ENCODE results near the gene APOBR. TPM values are rescaled to one million over a fixed set of nuclear protein-coding genes. Genes with fewer than 3 reads are reported as not detected.
"Not testable (repeated sequence)": the region's sequence is repeated elsewhere in the genome, so short reads cannot be mapped to it uniquely, and the experiment has no call there.

APOBR gene, protein sequence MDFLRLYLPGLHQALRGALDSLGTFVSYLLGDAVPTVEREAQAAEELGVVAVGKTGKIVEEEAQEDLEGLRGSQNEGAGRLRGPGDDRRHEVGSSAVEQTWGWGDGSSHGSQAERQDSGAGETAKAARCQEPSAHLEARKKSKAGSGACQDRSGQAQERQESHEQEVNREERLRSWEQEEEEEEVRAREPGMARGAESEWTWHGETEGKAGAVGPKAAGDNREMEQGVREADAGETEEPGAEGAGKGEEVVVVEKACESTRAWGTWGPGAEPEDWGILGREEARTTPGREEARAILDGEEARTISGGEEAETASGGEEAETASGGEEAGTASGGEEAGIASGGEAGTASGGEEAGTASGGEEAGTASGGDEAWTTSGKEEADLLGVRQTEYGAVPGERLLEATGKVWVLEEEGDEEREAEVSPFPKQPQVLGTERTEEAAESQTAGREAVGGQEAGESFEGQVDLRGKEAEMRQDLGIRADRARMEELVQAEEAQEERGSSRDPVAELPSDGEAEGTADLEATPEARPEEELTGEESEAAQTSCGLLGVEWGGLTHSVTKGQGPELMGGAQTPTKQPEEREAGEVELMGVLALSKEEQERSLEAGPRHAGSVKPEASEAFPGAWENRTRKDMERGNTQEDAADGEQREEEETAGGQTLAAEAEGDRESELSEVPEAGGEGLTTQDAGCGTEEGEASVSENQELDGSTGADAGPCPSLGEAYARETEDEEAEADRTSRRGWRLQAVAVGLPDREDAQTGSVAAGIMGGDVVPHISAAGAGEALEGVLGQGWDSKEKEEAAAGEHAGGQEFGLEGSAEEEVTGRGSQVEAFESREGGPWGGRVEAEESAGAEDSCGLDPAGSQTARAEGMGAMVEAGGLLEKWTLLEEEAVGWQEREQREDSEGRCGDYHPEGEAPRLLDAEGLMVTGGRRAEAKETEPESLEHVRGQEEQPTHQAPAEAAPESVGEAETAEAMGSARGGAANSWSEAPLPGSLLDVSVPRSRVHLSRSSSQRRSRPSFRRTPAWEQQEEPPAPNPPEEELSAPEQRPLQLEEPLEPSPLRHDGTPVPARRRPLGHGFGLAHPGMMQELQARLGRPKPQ
- polyA plus RNA-seq (ENCODE audit: insufficient read length in 3 of 3): under 1 TPM; 0.48 to 0.92 (median 0.83) TPM
- long read RNA-seq, donor 1: 0 reads
- long read RNA-seq, donor 2: 0 reads
- long read RNA-seq, donor 3: 0 reads
- long read RNA-seq, donor 4: 0 reads
- long read RNA-seq, donor 5: 0 reads
- long read RNA-seq, donor 6: 0 reads
- long read RNA-seq, donor 7: 0 reads
- long read RNA-seq, donor 8: 0 reads
- long read RNA-seq, donor 9: 0 reads
- long read RNA-seq, donor 10: 0 reads
- long read RNA-seq, donor 11: 0 reads
- long read RNA-seq, donor 12: 0 reads
- long read RNA-seq, donor 13: 0 reads
- long read RNA-seq, donor 14: 0 reads
- long read RNA-seq, donor 15: 0 reads
- long read RNA-seq, donor 16: 0 reads

DNA sequence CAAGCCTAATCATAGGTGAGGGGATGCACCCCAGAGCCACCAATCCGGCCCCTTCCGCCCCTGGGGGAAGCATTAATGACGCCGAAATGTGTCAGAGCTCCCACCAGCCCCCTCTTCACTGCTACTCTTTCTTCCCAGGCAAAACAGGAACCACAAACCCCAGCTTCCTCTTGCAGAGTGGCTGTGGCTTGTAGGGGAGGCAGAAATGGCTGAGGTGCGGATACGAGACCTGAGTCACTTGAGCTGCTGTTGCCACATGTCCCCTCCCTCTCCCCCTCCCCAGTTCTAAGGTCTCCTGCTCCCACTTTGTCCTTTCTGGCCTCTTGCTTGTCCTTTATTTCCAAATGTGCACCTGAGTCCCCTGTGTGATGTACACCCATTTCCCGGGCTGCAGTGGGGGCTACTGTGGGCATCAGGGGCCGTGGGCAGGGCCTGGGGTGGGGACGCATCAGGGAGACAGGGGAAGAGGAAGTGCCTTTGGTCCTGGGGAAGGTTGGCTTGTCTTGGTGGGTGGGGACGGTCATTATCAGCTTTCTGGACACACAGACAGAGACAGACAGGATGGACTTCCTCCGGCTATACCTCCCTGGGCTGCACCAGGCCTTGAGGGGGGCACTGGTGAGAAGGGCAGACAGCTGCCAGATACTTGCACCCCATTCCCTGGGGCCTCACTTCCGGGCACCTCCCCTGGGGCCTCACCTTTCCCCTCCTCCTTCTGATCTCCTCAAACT lies at the start of gene APOBR:
Gene APOBR, plus strand, starts transcription at position 523 of the 731 bp plus-strand sequence. Its CDS starts 39 bp downstream, at position 562.
- DNase-seq (ENCODE audit: extremely low read depth in 1 of 11, low read depth in 9 of 11, low spot score in 4 of 11): no peak

DNA sequence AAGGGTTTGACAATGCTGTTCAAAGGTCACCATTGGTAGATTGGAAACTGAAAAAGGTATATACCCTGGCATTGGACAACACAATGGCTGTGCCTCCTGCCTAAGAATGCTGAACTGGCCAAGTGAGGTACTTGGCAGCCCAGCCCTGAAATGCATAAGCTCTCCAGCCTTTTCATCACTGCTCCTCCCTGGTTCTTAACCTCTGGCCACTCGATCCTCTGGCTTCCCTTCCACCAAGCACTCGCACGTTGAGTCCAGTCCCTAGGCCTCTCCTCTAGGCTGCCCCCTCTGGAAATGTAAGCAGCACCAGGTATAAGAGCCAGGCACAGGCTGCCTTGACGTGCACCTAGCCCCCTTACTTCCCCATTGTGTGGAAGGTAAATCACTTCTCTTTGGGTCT lies 48.1 kb upstream of the APOBR start:
- DNase-seq (ENCODE audit: extremely low read depth in 1 of 11, low read depth in 9 of 11, low spot score in 4 of 11): not testable (repeated sequence)

DNA sequence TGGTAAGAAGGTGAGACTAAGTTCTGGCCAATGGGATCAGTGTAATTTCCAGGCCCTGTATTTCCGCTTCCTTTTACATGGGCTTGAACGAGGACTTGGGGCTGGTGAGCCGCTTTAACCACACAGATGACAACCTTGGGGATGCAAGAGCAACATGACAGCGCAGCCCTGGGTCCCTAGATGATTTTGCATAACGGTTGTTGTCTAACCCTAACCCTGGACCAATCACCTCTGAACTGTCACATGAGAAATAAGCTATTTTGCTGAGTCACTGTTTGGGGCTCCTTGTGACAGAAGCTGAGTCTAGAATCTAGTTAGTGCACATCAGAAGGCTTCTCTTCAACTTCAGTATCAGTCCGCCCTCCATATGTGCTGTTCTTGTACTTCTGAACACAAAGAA lies 47.4 kb upstream of the APOBR start:
- not testable (repeated sequence) for DNase-seq (ENCODE audit: extremely low read depth in 1 of 11, low read depth in 9 of 11, low spot score in 4 of 11)

DNA sequence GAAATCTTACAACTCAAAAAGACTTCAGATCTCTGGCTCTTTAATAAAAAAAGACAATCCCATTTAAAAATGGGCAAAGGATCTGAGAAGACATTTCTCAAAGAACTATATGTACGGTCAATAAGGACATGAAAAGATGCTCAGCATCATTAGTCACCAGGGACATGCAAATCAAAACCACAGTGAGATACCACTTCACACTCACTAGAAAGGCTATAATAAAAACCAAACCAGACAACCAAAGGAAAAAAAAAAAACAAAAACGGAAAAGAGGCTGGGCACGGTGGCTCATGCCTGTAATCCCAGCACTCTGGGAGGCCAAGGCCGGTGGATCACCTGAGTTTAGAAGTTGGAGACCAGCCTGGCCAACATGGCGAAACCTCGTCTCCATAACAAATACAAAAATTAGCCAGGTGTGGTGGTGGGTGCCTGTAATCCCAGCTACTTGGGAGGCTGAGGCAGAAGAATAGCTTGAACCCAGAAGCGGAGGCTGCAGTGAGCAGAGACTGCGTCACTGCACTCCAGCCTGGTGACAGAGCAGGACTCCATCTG lies 20.7 kb upstream of the APOBR start:
- no peak for DNase-seq (ENCODE audit: extremely low read depth in 1 of 11, low read depth in 9 of 11, low spot score in 4 of 11)

DNA sequence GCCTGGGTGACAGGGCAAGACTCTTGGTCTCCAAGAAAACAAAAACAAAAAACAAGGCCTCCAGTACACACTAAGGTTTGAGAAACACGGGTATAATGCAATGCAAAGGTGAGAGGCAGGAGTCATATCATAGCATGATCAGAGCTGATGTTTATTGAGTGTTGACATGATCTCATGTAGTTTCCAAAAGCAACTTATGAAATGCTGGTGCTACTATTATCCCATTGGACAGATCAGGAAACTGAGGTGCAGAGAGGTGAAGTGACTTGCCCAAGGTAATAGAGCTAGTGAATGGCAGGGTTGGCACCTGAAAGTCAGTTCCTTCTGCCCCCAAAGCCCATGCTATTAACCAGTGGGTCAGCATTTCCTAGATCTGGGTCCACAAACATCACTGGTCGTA lies 19.2 kb upstream of the APOBR start:
- no peak for DNase-seq (ENCODE audit: extremely low read depth in 1 of 11, low read depth in 9 of 11, low spot score in 4 of 11)

DNA sequence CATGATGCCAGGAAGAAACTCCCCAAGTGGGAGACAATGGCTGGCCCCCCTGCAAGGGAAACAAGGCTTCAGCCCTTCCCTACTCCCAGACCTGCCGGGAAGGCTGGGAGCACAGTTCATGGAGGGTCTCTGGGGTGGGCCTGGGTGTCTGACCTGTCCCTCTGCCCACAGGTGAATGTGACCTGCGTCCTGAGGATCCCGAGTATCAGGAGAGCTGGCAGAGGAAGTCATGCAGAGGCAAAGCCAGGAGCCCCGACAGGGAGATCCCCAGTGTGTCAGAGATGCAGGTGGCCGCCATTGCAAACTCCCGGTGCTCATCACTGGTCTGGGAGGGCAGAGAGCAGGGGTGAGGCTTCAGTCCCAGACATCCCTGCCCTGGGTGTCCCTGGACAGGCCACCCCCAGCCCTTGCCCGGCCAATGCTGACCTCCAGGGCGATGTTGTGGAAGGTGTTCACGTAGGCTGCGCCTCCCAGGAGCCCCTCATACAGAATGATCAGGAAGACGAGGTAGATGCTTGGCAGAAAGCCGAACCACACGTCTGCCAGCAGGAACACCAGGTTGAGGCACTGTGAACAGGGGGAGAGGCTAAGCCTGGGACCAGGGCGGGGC lies 17.0 kb upstream of the APOBR start:
- no peak for DNase-seq (ENCODE audit: extremely low read depth in 1 of 11, low read depth in 9 of 11, low spot score in 4 of 11)

DNA sequence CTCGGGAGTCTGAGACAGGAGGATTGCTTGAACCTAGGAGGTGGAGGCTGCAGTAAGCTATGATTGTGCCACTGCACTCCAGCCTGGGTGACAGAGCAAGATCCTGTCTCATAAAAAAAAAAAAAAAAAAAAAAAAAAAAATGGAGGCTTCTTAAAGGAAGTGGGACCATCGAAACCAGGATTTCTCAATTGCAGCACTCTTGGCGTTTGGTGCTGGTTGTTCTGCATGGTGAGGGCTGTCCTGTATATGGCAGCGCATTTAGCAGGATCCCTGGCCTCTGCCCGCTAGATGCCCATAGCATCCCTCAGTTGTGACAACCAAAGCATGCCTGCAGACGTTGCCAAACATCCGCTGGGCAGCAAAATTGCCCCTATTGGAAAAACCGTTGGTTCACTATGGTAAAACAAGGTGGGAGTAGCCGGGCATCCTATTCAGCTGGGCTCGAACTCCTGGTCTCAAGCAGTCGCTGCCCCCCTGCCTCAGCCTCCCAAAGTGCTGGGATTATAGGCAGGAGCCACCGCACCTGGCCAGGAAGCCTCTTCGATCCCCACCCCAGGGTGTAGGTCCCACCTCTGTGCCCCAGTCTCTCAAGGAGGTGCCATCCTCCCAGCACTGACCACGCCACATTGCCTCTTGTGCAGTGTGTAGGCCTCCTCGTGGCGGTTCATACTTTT lies 15.8 kb upstream of the APOBR start:
- DNase-seq (ENCODE audit: extremely low read depth in 1 of 11, low read depth in 9 of 11, low spot score in 4 of 11): no peak

DNA sequence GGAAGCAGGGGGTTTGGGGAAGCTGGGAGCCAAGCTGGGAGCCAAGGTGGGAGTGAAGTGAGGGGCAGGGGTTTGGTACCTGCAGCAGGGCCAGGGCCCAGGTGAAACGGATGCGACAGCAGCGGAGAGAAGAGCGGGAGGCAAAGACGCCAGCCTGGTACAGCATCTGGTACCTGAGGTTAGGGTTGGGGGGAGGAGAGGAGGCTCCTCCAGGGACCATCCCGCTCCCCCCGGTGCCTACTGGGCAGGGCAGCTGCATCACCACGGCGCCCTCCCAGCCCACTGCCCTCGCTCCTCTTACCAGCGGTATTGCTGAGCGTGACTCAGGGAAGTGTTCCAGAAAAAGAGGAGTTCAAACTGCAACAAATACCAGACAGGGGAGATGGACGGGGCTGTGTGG lies 12.4 kb upstream of the APOBR start:
- no peak for DNase-seq (ENCODE audit: extremely low read depth in 1 of 11, low read depth in 9 of 11, low spot score in 4 of 11)

DNA sequence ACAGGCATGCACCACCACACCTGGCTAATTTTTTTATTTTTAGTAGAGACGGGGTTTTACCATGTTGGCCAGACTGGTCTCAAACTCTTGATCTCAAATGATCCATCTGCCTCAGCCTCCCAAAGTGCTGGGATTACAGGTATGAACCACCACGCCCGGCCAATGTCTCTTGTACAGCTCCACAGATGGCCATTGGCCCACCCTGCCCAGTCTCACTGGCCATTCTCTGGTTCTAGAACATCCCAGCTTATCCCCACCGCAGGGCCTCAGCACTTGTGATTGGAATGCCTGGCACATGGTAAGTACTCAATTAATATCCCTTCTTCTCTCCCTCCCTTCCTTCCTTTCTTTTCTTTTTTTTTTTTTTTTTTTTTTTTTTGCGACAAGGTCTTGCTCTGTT lies 11.1 kb upstream of the APOBR start:
- DNase-seq (ENCODE audit: extremely low read depth in 1 of 11, low read depth in 9 of 11, low spot score in 4 of 11): not testable (repeated sequence)

DNA sequence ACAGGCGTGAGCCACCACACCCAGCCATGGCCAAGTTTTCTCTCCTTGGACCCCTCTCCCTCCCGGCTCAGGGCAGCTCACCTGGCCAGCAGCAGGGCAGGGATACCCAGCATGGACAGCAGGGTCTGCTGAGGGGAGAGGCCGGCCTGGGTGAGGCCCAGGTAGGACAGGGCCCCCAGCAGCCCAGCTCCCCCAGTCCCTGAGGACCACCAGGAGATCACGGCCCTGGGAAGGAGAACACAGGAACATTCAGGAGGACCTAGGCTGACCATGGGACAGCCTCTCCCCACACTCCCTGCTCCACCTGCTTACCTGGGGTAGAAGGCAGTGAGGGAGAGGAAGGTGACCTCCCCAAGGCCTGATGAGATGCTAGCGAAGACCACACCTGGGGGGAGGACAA lies 8.2 kb upstream of the APOBR start:
- DNase-seq (ENCODE audit: extremely low read depth in 1 of 11, low read depth in 9 of 11, low spot score in 4 of 11): no peak

DNA sequence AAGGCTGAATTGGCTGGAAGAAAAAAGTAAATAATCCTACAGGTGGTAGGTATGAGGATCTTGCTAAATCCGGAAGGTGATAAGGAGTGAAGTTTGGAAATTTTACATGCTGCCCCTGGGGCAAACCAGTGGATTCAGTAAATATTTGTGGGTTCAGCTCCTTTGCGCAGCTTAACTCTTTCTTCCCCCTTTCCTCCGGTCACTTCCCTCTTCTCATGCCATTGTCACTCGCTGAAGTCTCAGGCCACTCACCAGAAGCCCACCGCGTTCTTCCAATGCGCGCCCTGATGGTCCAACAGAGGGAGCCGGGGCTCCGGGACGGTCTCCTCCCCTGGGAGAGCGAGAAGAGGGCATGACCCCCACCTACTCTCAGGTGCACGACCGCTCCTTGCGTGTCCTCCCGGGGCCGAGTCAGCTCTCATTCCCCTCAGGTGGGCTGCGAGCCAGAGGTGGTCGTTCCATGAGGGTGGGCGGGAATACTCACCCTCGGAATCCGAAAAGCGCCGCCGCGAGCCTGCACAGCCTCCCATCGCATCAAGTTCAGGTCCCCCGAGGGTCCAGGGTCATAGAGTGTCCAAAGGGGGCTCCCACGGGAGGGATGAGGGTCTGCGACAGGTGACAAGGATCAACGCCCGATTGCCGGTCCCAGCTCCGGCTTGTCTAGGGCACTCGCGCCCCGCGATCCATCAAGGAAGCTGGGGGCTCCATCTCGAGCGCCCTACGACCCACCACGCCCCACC lies 3.0 kb upstream of the APOBR start:
- DNase-seq (ENCODE audit: extremely low read depth in 1 of 11, low read depth in 9 of 11, low spot score in 4 of 11): peak in 3 of 11 donors; percentile 7 to 18 (median 10)

DNA sequence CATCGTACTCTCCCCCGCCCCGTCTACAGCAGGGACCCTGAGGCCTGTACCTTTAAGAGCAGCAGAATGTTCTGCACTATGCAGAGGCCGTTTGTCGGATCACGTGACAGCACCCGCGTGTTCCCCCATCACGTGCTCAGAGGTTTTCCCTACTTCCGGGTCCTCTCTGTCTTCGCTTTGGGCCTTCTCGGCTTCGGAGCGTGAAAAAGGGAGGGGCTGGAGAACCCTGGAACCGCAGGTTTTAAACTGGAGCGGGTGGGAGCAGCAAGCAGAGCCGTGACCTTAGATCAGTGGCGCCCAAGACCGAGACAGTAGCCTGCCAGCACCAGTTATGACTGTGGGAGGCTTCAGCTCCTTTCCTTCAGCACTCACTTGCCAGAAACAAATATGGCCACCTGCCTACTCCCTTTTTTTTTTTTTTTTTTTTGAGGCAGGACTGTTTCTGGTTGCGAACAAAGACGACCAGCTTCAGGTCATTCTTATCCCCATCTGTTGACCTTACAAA lies 2.4 kb upstream of the APOBR start, which contains the start of gene CLN3:
Gene CLN3, minus strand, starts transcription at position 105 of the 505 bp plus-strand sequence. CDS start 315 bp downstream, outside the sequence.
- peak; percentile 86 to 95 (median 92) for DNase-seq (ENCODE audit: extremely low read depth in 1 of 11, low read depth in 9 of 11, low spot score in 4 of 11)

DNA sequence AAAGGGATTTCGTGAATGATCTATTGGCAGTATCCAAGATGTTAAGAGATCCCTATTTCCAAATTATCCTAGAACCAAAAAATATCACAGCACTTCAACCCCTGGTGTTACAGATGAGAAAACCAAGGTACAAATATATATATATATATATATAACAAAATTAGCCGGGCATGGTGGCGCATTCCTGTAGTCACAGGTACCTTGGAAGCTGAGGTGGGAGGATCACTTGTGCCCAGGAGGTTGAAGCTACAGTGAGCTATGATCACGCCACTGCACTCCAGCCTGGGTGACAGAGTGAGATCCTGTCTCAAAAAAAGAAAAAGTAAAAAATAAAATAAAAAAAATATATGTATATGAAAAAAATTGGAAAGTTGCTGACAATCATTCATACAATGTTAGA lies 1.9 kb upstream of the APOBR start:
- no peak for DNase-seq (ENCODE audit: extremely low read depth in 1 of 11, low read depth in 9 of 11, low spot score in 4 of 11)

DNA sequence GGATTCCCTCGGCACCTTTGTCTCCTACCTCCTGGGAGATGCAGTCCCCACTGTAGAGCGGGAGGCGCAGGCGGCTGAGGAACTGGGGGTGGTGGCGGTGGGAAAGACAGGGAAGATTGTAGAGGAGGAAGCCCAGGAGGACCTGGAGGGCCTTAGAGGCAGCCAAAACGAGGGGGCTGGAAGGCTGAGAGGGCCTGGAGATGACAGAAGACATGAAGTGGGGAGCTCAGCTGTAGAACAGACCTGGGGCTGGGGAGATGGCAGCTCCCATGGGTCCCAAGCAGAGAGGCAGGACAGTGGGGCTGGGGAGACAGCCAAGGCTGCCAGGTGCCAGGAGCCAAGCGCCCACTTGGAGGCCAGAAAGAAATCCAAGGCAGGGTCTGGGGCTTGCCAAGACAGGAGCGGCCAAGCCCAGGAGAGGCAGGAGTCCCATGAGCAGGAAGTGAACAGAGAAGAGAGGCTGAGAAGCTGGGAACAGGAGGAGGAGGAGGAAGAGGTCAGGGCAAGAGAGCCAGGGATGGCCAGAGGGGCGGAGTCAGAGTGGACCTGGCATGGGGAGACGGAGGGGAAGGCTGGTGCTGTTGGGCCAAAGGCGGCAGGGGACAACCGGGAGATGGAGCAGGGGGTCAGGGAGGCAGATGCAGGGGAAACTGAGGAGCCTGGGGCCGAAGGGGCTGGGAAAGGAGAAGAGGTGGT lies 803 bp downstream of the APOBR start:
- no peak for DNase-seq (ENCODE audit: extremely low read depth in 1 of 11, low read depth in 9 of 11, low spot score in 4 of 11)
